Measurements from ENCODE around the gene ZNF584. TPM values are rescaled to one million over a fixed set of nuclear protein-coding genes. Genes with fewer than 3 reads are reported as not detected.

The ZNF584 gene
- total RNA-seq, 1 donor from 2014 or later, result 17.9 TPM

DNA sequence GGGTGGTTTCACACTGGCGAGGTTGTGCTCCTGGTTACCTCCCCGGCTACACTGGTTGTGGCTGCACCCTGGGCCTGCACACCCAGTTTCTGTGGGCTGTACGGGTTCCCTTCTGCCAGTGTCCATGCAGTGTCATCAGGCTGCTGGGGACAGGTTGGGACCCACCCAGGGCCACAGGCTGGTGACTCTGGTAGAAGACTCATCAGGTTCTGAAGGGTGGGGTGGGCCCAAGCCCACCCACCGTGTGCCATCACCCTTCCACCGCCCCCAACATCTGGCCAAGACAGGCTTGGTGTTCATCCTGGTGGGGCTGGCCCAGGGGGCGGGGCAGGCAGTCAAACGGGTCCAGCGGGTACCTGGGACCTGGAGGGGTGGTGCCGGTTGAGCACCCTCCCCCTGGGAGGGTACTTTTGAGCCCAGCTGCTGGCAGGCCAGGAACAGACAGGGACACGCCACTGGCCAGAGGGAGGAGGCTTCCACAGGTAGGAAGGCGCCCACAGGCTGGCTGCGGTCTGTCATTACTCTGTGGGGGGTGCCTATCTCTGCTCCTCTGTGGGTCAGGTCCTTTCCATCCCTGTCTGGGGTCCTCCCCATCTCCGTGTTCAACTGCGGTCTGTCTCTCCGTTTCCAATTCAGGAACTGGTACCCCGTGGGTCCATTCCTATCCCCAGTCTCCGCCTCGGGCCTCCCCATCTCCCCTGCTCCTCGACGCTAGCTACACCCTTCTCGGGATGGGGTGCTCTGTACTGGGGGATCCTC, 13.1 kb upstream of the ZNF584 start, which contains the start of gene RNF225:
TSS of gene RNF225 (plus strand) at position 437 of the 759 bp plus-strand sequence. CDS start 434 bp downstream, outside the sequence.
- no peak within 1 kb of the TSS for H3K4me3 ChIP-seq

DNA sequence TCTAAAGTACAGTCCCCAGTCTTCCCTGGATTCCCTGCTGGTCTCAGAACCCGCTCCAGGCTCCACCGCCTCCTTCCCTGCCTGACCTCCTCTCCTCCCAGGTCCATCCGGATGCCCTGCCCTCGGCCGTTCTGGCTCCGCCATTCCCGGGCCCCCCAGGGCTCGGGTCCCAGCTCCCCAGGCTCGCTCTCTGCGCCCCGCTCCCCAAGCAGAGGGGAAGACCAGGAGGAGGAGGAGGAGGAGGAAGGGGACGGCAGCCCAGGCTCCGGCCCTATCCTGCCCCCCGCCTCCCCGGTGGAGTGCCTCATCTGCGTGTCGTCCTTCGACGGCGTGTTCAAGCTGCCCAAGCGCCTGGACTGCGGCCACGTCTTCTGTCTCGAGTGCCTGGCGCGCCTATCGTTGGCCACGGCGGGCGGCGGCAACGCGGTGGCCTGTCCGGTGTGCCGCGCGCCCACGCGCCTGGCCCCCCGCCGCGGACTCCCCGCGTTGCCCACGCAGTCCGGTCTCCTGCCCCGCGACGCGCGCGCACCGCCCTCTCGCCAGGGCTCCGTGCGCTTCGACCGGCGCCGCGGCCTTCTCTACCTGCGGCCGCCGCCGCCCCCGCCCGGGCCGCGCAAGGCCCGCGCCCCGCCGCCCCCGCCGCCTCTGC, 12.3 kb upstream of the ZNF584 start:
- Histone ChIP-seq H3K9me3 (no peaks in the 10 kb centered on the region), H3K4me3 (no peak overlapping the region), H3K27ac (no peak overlapping the region), H3K4me1 (peaks cover 7 to 10% of the 10 kb centered on the region in 2 donors), H3K36me3 (peaks cover 27 to 39% of the 10 kb centered on the region in 2 donors), H3K27me3 (no peaks in the 10 kb centered on the region)
- TF ChIP-seq, protein P1, sequence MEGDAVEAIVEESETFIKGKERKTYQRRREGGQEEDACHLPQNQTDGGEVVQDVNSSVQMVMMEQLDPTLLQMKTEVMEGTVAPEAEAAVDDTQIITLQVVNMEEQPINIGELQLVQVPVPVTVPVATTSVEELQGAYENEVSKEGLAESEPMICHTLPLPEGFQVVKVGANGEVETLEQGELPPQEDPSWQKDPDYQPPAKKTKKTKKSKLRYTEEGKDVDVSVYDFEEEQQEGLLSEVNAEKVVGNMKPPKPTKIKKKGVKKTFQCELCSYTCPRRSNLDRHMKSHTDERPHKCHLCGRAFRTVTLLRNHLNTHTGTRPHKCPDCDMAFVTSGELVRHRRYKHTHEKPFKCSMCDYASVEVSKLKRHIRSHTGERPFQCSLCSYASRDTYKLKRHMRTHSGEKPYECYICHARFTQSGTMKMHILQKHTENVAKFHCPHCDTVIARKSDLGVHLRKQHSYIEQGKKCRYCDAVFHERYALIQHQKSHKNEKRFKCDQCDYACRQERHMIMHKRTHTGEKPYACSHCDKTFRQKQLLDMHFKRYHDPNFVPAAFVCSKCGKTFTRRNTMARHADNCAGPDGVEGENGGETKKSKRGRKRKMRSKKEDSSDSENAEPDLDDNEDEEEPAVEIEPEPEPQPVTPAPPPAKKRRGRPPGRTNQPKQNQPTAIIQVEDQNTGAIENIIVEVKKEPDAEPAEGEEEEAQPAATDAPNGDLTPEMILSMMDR (IDR thresholded peaks at IDR 0.05), result no peak
- no peak for DNase-seq (ENCODE audit: low spot score in 2 of 2)
- intact Hi-C loops (cut with DNase I), result no loop called here

More for the DNA sequence above, 13.1 kb upstream of the ZNF584 start, which contains the start of gene RNF225:
- Histone ChIP-seq H3K9me3 (no peaks in the 10 kb centered on the region), H3K27me3 (no peaks in the 10 kb centered on the region), H3K36me3 (peaks cover 27 to 46% of the 10 kb centered on the region in 2 donors), H3K27ac (no peak within 1 kb of the TSS), H3K4me1 (peaks cover 2 to 9% of the 10 kb centered on the region in 2 donors)
- intact Hi-C loops (cut with DNase I), result no loop called here
- TF ChIP-seq, protein P1 (IDR thresholded peaks at IDR 0.05), result no peak
- DNase-seq (ENCODE audit: low spot score in 2 of 2), result no peak

DNA sequence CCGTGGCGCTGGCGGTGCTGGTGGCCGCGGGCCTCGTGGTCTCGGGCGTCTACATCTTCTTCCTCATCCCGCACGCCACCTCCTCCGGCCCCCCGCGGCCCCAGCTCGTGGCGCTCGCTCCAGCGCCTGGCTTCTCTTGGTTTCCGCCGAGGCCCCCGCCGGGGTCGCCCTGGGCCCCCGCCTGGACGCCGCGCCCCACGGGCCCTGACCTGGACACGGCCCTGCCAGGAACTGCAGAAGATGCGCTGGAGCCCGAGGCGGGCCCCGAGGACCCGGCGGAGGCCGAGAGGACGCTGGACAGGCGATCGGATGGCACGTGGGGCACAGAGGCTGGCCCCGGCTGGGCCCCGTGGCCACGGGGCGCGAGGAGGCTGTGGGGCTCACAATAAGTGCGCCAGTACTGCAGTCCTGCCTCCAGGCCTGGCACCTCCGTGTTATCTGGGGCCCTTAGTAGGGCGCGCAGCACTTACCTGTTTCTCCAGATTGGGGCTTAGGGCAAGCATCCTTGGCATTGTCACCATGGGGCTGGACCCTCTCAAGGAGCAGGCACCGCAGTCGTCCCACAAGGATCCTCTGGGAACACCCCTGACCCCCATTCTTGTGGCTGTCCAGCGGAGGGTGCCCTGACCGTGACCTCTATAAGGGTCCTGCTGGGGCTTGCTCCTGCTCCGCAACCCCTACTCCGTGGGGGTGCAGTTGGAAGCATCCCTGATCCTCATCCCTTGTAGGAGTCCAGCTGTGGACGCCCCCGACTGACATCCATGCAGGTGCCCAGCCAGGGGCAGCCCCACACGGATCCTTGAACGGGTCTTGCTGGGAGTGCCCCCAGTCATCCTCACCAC, 11.5 kb upstream of the ZNF584 start:
- Histone ChIP-seq H3K36me3 (peaks cover 24 to 33% of the 10 kb centered on the region in 2 donors), H3K4me1 (peaks cover 7 to 10% of the 10 kb centered on the region in 2 donors), H3K27ac (no peak overlapping the region), H3K27me3 (no peaks in the 10 kb centered on the region), H3K4me3 (no peak overlapping the region), H3K9me3 (no peaks in the 10 kb centered on the region)
- no peak for DNase-seq (ENCODE audit: low spot score in 2 of 2)
- TF ChIP-seq, protein P1 (IDR thresholded peaks at IDR 0.05), result no peak
- intact Hi-C loops (cut with DNase I), result no loop called here

DNA sequence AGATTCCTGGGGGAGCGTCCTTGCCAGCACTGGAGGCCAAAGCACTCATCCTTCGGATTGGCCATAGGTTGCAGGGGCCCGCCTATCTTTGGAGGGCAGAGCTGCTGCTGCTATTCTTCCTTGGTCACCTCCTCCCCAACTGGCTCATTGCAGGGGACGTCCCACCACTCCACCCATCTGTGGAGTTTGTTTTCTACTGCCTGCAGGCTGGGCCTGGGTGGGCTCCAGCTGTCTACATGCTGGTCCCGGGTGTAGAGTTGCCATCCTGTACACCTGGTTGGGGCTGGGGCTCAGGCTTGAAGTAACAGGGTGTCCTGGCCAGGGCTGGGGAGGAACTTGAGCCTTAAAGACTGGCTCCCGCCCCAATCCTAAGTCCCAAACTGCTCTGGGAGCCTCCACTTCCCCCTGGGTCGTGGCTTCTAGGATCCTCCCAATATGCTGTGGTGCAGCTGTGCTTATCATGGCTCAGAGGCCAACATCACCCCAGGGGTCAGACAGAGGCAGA, 10.9 kb upstream of the ZNF584 start:
- Histone ChIP-seq H3K36me3 (peaks cover 21 to 27% of the 10 kb centered on the region in 2 donors), H3K27ac (no peak overlapping the region), H3K27me3 (no peaks in the 10 kb centered on the region), H3K4me1 (peaks cover 7 to 10% of the 10 kb centered on the region in 2 donors), H3K4me3 (no peak overlapping the region), H3K9me3 (no peaks in the 10 kb centered on the region)
- intact Hi-C loops (cut with DNase I), result no loop called here
- DNase-seq (ENCODE audit: low spot score in 2 of 2), result no peak
- TF ChIP-seq, protein P1 (IDR thresholded peaks at IDR 0.05), result no peak

DNA sequence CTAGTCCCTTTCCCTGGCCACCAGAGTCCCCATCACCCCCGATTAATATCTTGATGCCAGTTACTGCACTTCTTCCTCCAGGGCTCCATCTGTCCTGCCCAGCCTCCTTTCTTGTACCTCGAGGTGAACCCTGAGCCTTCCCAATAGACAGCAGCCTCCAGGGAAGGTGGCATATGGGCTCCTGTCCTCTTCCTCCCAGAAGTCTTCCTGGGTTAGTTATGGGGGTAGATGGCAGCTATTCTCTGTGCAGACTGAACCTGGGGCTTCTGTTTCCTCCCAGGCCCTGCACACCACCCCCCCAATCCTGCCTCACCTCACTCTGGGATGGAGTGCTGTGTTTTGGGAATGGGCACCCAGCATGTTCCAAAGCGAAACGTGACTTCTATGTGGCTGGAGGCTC, 10.4 kb upstream of the ZNF584 start:
- H3K27me3 ChIP-seq, result no peaks in the 10 kb centered on the region
- H3K27ac ChIP-seq, result no peak overlapping the region
- DNase-seq (ENCODE audit: low spot score in 2 of 2), result no peak
- H3K9me3 ChIP-seq, result no peaks in the 10 kb centered on the region
- intact Hi-C loops (cut with DNase I), result no loop called here
- H3K4me1 ChIP-seq, result peaks cover 7 to 10% of the 10 kb centered on the region in 2 donors
- TF ChIP-seq, protein P1 (IDR thresholded peaks at IDR 0.05), result no peak
- H3K4me3 ChIP-seq, result no peak overlapping the region
- peaks cover 16 to 22% of the 10 kb centered on the region in 2 donors for H3K36me3 ChIP-seq
